Trophoblast cell (in vitro differentiated cells and primary cell): ENCODE results near the gene NBDY.
A peak's percentile ranks its signal among the peaks of the same experiment; 100 is the strongest.
"Not testable (repeated sequence)": the region's sequence is repeated elsewhere in the genome, so short reads cannot be mapped to it uniquely, and the experiment has no call there.

ENCODE experiments used
- DNase-seq, 2 donors: peaks; one replicate each; pipeline ENCODE4 v3.0.0-alpha.2; 2016
- H2AFZ ChIP-seq: 2 replicates; pipeline ENCODE4 v1.6.1; 2013; ENCODE audit warnings: low read length, moderate library complexity, mild to moderate bottlenecking; ENCODE audit not compliant: insufficient read depth, poor library complexity
- H2AK5ac ChIP-seq: 2 replicates; pipeline ENCODE4 v1.6.1; 2013; ENCODE audit warnings: mild to moderate bottlenecking, low read length
- H2BK120ac ChIP-seq: 2 replicates; pipeline ENCODE4 v1.6.1; 2013; ENCODE audit warnings: low read length, mild to moderate bottlenecking, moderate library complexity; ENCODE audit not compliant: insufficient read depth, poor library complexity
- H2BK12ac ChIP-seq: 2 replicates; pipeline ENCODE4 v1.6.1; 2013; ENCODE audit warnings: mild to moderate bottlenecking, low read length, moderate library complexity
- H2BK5ac ChIP-seq: 2 replicates; pipeline ENCODE4 v1.6.1; 2013; ENCODE audit warnings: low read length, low read depth, moderate library complexity, mild to moderate bottlenecking; ENCODE audit not compliant: poor library complexity
- H3K14ac ChIP-seq: 2 replicates; pipeline ENCODE4 v1.6.1; 2013; ENCODE audit warnings: mild to moderate bottlenecking, low read length
- H3K18ac ChIP-seq: 2 replicates; pipeline ENCODE4 v1.6.1; 2013; ENCODE audit warnings: mild to moderate bottlenecking, low read length
- H3K23ac ChIP-seq: 2 replicates; pipeline ENCODE4 v1.6.1; 2013; ENCODE audit warnings: low read length
- H3K27ac ChIP-seq: 2 replicates; pipeline ENCODE4 v1.5.1; 2013; ENCODE audit warnings: low read depth, mild to moderate bottlenecking, inconsistent platforms, low read length, moderate library complexity
- H3K27me3 ChIP-seq: 2 replicates; pipeline ENCODE4 v1.6.1; 2013; ENCODE audit warnings: inconsistent platforms, mild to moderate bottlenecking, low read length, moderate library complexity; ENCODE audit not compliant: insufficient read depth
- H3K36me3 ChIP-seq, 2 experiments: 1 replicate in 1 of 2; 2 replicates in 1 of 2; pipeline ENCODE4 v1.6.1; 2013; ENCODE audit warnings: low read length in 2 of 2, mild to moderate bottlenecking in 2 of 2, moderate library complexity in 1 of 2; ENCODE audit not compliant: insufficient read depth in 2 of 2, control insufficient read depth in 1 of 2
- H3K4ac ChIP-seq: 2 replicates; pipeline ENCODE4 v1.6.1; 2013; ENCODE audit warnings: low read depth, mild to moderate bottlenecking, low read length, moderate library complexity
- H3K4me1 ChIP-seq, 2 experiments: 1 replicate in 1 of 2; 2 replicates in 1 of 2; pipeline ENCODE4 v1.6.1; 2013; ENCODE audit warnings: low read length in 2 of 2, mild to moderate bottlenecking in 2 of 2, moderate library complexity in 1 of 2; ENCODE audit not compliant: insufficient read depth in 2 of 2, control insufficient read depth in 1 of 2
- H3K4me2 ChIP-seq: 2 replicates; pipeline ENCODE4 v1.6.1; 2013; ENCODE audit warnings: inconsistent platforms, mild to moderate bottlenecking, low read length, moderate library complexity
- H3K4me3 ChIP-seq: 2 replicates; pipeline ENCODE4 v1.5.1; 2013; ENCODE audit warnings: mild to moderate bottlenecking, low read depth, low read length, inconsistent platforms
- H3K79me1 ChIP-seq: one replicate; pipeline ENCODE4 v1.6.1; 2013; ENCODE audit warnings: low read length
- H3K79me2 ChIP-seq: 2 replicates; pipeline ENCODE4 v1.6.1; 2013; ENCODE audit warnings: low read length, mild to moderate bottlenecking; ENCODE audit not compliant: control insufficient read depth, insufficient read depth, poor library complexity
- H3K9ac ChIP-seq: 2 replicates; pipeline ENCODE4 v1.6.1; 2013; ENCODE audit warnings: mild to moderate bottlenecking, low read length
- H3K9me3 ChIP-seq: 2 replicates; pipeline ENCODE4 v1.6.1; 2013; ENCODE audit warnings: low read depth, mild to moderate bottlenecking, control low read depth, inconsistent platforms, low read length; ENCODE audit not compliant: insufficient read depth
- H4K12ac ChIP-seq: 2 replicates; pipeline ENCODE4 v1.6.1; 2013; ENCODE audit warnings: low read depth, mild to moderate bottlenecking, low read length, moderate library complexity
- H4K8ac ChIP-seq: 2 replicates; pipeline ENCODE4 v1.6.1; 2013; ENCODE audit warnings: low read depth, mild to moderate bottlenecking, low read length, moderate library complexity
- H4K91ac ChIP-seq: one replicate; pipeline ENCODE4 v1.6.1; 2013; ENCODE audit warnings: low read depth, mild to moderate bottlenecking, low read length, moderate library complexity
- WGBS: extraction: QIAGEN DNeasy Blood & Tissue Kit; methylation state at CpG from one replicate; pipeline ENCODE4 v1.1.7; 2013; ENCODE audit warnings: missing lambda C conversion rate; ENCODE audit not compliant: insufficient read length, insufficient coverage; ENCODE audit errors: extremely low coverage; 5-methylcytosine and 5-hydroxymethylcytosine counted together

The NBDY gene

DNA sequence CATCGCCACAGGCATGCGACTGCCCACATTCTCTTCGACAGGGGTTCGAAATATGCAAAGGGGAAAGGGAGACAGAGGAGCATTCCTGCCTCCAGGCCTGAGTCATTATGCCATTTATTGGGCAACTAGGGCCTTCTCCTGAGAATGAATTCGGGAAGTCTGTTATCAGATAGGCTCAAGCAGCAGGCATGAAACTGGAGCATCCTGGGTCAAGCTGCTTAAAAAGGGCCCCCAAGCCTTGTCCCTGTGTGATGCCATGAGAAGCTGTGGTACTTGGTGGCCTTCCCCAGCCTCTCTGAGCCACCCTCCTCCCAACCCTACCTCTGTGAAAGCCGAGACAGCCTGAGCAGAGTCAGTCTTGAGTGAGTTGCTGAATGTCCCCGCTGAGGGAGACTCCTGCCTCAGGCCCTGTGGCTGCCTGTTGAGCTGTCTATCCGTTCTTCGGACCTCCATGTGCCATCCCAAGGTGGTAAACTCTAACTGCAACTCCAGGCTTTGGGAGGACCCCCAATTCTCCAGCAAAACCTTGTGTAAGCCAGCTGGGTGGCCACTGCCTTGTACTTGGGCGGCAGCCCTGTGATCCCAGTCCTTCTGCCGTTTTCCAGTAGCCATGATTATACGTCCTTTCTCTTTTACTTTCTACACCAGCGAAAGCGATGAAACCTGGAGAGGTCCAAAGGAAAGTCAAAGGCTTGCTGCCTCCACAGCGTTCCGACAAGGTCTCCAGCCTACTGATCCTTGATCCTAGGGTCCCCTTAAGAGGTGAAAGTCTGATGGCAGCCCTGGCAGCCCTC is 37.7 kb downstream of the NBDY start:
- H2AK5ac ChIP-seq: no peak overlapping the region
- peak overlapping the region; percentile 20 for H3K27ac ChIP-seq
- no CpG with 5 or more reads among the region's 16 CpGs for WGBS
- peaks cover 8% of the 10 kb centered on the region in 2 experiments for H3K36me3 ChIP-seq
- no peaks in the 10 kb centered on the region for H3K9me3 ChIP-seq
- H3K27me3 ChIP-seq: no peaks in the 10 kb centered on the region
- H3K79me1 ChIP-seq: peaks cover 12% of the 10 kb centered on the region
- H3K23ac ChIP-seq: no peak overlapping the region
- no peak overlapping the region for H4K12ac ChIP-seq
- H3K14ac ChIP-seq: peak overlapping the region; percentile 22
- no peak overlapping the region for H3K4me2 ChIP-seq
- H2BK12ac ChIP-seq: peak overlapping the region; percentile 62
- no peak overlapping the region for H3K4me3 ChIP-seq
- peaks cover 9 to 18% of the 10 kb centered on the region in 2 experiments for H3K4me1 ChIP-seq
- H2AFZ ChIP-seq: no peak overlapping the region
- H2BK5ac ChIP-seq: peak overlapping the region; percentile 35
- H4K91ac ChIP-seq: peak overlapping the region; percentile 11
- no peak overlapping the region for H3K18ac ChIP-seq
- no peaks in the 10 kb centered on the region for H3K79me2 ChIP-seq
- H2BK120ac ChIP-seq: no peak overlapping the region
- no peak overlapping the region for H4K8ac ChIP-seq
- peak in 1 of 2 donors; percentile 65 for DNase-seq
- H3K4ac ChIP-seq: no peak overlapping the region
- H3K9ac ChIP-seq: no peak overlapping the region

DNA sequence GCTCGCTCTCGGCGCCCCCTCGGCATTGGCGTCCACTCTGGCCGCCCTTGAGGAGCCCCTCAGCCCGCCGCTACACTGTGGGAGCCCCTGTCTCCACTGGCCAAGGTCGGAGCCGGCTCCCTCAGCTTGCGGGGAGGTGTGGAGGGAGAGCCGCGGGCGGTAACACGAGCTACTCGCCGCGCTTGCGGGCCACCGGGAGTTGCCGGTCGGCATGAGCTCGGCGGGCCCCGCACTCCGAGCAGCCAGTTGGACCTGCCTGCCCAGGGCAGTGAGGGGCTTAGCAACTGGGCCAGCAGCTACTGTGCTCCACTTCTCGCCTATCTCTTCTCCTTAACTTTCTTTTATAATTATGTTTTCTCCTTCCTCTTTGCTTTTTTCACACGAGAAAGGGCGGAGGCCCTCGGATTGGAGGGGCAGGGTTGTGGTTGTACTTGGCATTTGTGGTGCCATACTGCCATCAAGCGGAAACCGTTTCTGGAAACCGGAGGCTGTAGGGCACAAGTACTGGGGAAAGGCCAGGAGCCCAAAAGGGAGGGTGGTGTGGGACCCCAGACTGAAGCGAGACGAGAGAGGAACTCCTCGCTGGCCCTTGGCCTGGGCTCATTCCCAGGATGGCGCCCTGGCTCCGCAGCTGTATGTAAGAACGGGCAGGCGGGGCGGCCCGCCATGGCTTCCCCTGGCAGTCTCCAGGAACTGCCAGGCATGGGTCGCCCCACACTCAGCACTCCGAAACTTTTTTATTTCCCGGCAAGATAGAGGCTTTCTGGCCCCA is 38.5 kb downstream of the NBDY start:
- Histone ChIP-seq H3K4me1 (peaks cover 9 to 18% of the 10 kb centered on the region in 2 experiments), H2BK12ac (peak overlapping the region; percentile 60), H3K18ac (peak overlapping the region; percentile 65), H3K79me1 (peaks cover 12% of the 10 kb centered on the region), H4K91ac (peak overlapping the region; percentile 11)
- not testable (repeated sequence) for H3K36me3 ChIP-seq, H2BK5ac ChIP-seq, H3K4ac ChIP-seq, H2AFZ ChIP-seq, H3K23ac ChIP-seq, H2AK5ac ChIP-seq, H3K9ac ChIP-seq, H3K27me3 ChIP-seq, H3K9me3 ChIP-seq, H3K4me3 ChIP-seq, H4K8ac ChIP-seq, H3K14ac ChIP-seq, H2BK120ac ChIP-seq, H3K27ac ChIP-seq, H4K12ac ChIP-seq, H3K79me2 ChIP-seq, H3K4me2 ChIP-seq
- peak in 1 of 2 donors; percentile 34 for DNase-seq
- no CpG with 5 or more reads among the region's 45 CpGs for WGBS

GRCh38 chrX:56768120-56768660 is 39.1 kb downstream of the NBDY start:
- not testable (repeated sequence) for H3K27me3 ChIP-seq, H3K4me2 ChIP-seq, H3K36me3 ChIP-seq

DNA sequence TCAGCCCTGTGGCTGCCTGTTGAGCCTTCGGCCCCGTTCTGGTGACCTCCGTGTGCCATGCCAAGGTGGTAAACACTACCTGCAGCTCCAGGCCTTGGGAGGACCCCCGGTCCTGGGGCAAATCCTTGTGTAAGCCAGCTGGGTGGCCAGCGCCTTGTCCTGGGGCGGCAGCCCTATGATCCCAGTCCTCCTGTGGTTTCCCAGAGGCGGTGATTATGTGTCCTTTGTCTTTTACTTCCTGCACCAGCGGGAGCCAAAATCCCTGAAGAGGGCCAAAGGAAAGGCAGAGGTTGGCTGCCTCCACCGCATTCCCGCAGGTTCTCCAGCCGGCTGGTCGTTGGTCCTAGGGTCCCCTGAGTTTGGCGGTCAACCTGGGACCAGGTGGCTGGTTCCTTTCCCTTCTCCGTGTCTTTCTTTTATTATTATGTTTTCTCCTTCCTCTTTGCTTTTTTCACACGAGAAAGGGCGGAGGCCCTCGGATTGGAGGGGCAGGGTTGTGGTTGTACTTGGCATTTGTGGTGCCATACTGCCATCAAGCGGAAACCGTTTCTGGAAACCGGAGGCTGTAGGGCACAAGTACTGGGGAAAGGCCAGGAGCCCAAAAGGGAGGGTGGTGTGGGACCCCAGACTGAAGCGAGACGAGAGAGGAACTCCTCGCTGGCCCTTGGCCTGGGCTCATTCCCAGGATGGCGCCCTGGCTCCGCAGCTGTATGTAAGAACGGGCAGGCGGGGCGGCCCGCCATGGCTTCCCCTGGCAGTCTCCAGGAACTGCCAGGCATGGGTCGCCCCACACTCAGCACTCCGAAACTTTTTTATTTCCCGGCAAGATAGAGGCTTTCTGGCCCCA is 43.9 kb downstream of the NBDY start:
- H3K4me2 ChIP-seq, H3K23ac ChIP-seq, H2AFZ ChIP-seq, H3K4ac ChIP-seq, H3K27ac ChIP-seq, H3K14ac ChIP-seq, H2BK12ac ChIP-seq, H4K8ac ChIP-seq, H3K36me3 ChIP-seq, H3K9me3 ChIP-seq, DNase-seq, H2BK120ac ChIP-seq, H3K27me3 ChIP-seq, H3K79me2 ChIP-seq, H4K12ac ChIP-seq, H3K18ac ChIP-seq, H4K91ac ChIP-seq, H3K4me1 ChIP-seq, H2AK5ac ChIP-seq, H3K4me3 ChIP-seq, H3K79me1 ChIP-seq, H2BK5ac ChIP-seq, H3K9ac ChIP-seq: not testable (repeated sequence)
- WGBS: no CpG with 5 or more reads among the region's 32 CpGs

More at GRCh38 chrX:56768120-56768660, 39.1 kb downstream of the NBDY start:
- WGBS: no CpG with 5 or more reads among the region's 24 CpGs
- H3K23ac ChIP-seq, H2BK12ac ChIP-seq, H3K79me2 ChIP-seq, H4K12ac ChIP-seq, H2AK5ac ChIP-seq, DNase-seq, H3K4ac ChIP-seq, H3K14ac ChIP-seq, H2BK5ac ChIP-seq, H2BK120ac ChIP-seq, H3K4me3 ChIP-seq, H3K9me3 ChIP-seq, H4K8ac ChIP-seq, H3K18ac ChIP-seq, H3K27ac ChIP-seq, H3K9ac ChIP-seq, H2AFZ ChIP-seq, H4K91ac ChIP-seq: not testable (repeated sequence)
- peaks cover 9 to 18% of the 10 kb centered on the region in 2 experiments for H3K4me1 ChIP-seq
- H3K79me1 ChIP-seq: peaks cover 12% of the 10 kb centered on the region
